PFSK-1 (cell line): ENCODE results near the gene OR5L2.

Experiments
- FOXP2 ChIP-seq: optimal IDR thresholded peaks from 2 replicates; pipeline ENCODE3; 2011; ENCODE audit warnings: borderline replicate concordance, control low read depth, inconsistent platforms; ENCODE audit not compliant: insufficient read depth; ENCODE audit errors: extremely low read length, extremely low read depth
- POLR2AphosphoS5 ChIP-seq: IDR thresholded peaks from 2 replicates; pipeline ENCODE4 v1.6.1; 2012; ENCODE audit warnings: low read depth, mild to moderate bottlenecking, control low read depth, low read length, moderate library complexity
- SIN3A ChIP-seq: IDR thresholded peaks from 2 replicates; pipeline ENCODE4 v1.6.1; 2012; ENCODE audit warnings: mild to moderate bottlenecking, low read length, moderate library complexity, borderline replicate concordance; ENCODE audit not compliant: insufficient read depth
- TAF1 ChIP-seq: IDR thresholded peaks from 2 replicates; pipeline ENCODE4 v1.6.1; 2012; ENCODE audit warnings: low read length, control low read depth, borderline replicate concordance; ENCODE audit not compliant: insufficient read depth
- TF ChIP-seq, protein P1 (sequence below), 2 experiments: IDR thresholded peaks; 2 replicates each; pipeline versions ENCODE4 v1.6.1 to v1.8.0; 2011 to 2012; ENCODE audit warnings: low read depth in 2 of 2, low read length in 2 of 2, control low read depth in 1 of 2, inconsistent platforms in 1 of 2, mild to moderate bottlenecking in 1 of 2, moderate library complexity in 1 of 2; ENCODE audit not compliant: insufficient read depth in 1 of 2

Gene OR5L2

GRCh38 chr11:55852141-55852540, 25.1 kb downstream of the OR5L2 start:
- TF ChIP-seq TAF1 (no peak), SIN3A (no peak)

GRCh38 chr11:55854704-55855103, 27.7 kb downstream of the OR5L2 start:
- TF ChIP-seq SIN3A (no peak), FOXP2 (no peak), TAF1 (no peak), POLR2AphosphoS5 (no peak)
- TF ChIP-seq, protein P1, sequence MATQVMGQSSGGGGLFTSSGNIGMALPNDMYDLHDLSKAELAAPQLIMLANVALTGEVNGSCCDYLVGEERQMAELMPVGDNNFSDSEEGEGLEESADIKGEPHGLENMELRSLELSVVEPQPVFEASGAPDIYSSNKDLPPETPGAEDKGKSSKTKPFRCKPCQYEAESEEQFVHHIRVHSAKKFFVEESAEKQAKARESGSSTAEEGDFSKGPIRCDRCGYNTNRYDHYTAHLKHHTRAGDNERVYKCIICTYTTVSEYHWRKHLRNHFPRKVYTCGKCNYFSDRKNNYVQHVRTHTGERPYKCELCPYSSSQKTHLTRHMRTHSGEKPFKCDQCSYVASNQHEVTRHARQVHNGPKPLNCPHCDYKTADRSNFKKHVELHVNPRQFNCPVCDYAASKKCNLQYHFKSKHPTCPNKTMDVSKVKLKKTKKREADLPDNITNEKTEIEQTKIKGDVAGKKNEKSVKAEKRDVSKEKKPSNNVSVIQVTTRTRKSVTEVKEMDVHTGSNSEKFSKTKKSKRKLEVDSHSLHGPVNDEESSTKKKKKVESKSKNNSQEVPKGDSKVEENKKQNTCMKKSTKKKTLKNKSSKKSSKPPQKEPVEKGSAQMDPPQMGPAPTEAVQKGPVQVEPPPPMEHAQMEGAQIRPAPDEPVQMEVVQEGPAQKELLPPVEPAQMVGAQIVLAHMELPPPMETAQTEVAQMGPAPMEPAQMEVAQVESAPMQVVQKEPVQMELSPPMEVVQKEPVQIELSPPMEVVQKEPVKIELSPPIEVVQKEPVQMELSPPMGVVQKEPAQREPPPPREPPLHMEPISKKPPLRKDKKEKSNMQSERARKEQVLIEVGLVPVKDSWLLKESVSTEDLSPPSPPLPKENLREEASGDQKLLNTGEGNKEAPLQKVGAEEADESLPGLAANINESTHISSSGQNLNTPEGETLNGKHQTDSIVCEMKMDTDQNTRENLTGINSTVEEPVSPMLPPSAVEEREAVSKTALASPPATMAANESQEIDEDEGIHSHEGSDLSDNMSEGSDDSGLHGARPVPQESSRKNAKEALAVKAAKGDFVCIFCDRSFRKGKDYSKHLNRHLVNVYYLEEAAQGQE (IDR thresholded peaks at IDR 0.05; ENCODE audit: insufficient read depth in 1 of 2, low read depth in 2 of 2, low read length in 2 of 2), result no peak

- TF ChIP-seq, protein P1 (IDR thresholded peaks at IDR 0.05; ENCODE audit: insufficient read depth in 1 of 2, low read depth in 2 of 2, low read length in 2 of 2), result peak in 1 of 2 experiments; percentile 72; a peak in 2 of 4 replicates
Measured at GRCh38 chr11:55872731-55873130, 45.7 kb downstream of the OR5L2 start.
